ENCODE measurements around the gene GNG11.
"Not testable (repeated sequence)": the region's sequence is repeated elsewhere in the genome, so short reads cannot be mapped to it uniquely, and the experiment has no call there.

The GNG11 gene

DNA sequence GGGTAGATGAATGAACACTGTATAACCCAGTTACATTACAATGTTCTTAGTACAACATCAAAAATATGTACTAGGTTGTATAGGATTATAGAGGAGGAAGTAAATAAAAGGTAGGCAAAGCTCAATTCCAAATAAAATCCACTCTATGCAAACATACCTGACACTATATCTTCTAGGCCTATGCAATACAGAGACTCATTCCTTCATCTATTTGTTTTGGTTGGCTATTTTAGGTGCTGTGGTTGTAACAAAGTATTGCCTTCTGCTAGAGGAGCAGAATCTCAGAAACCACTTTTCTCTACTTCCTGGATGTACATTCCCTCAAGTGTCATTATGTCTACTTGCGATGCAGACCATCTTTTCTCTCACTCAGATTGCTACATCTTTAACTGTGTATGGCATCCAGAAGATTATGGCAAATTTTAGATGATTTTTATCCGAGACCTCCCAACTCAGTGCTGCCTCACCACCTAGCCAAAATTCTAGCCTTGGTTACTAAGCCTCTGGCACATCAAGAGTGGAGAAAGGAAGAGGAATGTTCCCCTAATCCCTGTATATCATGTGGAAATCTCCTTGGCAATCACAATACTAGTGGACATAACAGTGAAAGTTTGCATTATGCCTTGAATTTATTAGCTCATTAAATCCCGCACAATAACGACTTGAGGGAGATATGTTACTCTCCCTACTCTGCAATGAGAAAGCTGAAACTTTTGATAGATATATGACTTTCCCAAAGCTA is 25.5 kb upstream of the GNG11 start:
- FAIRE-seq, result no peak
- no peak for TF ChIP-seq POLR2A (IDR thresholded peaks at IDR 0.05; ENCODE audit: low read depth, low read length)
- DNase-seq (ENCODE audit: insufficient read length, low spot score), result no peak

GRCh38 chr7:93897680-93898079 is 23.9 kb upstream of the GNG11 start:
- no peak for FAIRE-seq
- no peak for DNase-seq (ENCODE audit: insufficient read length, low spot score)
- no peak for TF ChIP-seq POLR2A (IDR thresholded peaks at IDR 0.05; ENCODE audit: low read depth, low read length)

- DNase-seq (ENCODE audit: insufficient read length, low spot score) (no peak), FAIRE-seq (peak; percentile 74)
- TF ChIP-seq POLR2A (IDR thresholded peaks at IDR 0.05; ENCODE audit: low read depth, low read length), result no peak
These were observed 18.6 kb upstream of the GNG11 start for GRCh38 chr7:93902777-93903423.

- DNase-seq (ENCODE audit: insufficient read length, low spot score) (no peak), FAIRE-seq (no peak)
- TF ChIP-seq POLR2A (IDR thresholded peaks at IDR 0.05; ENCODE audit: low read depth, low read length), result no peak
These were observed 15.3 kb upstream of the GNG11 start, which contains the start of gene GNGT1 for GRCh38 chr7:93906267-93906666. Gene GNGT1 (plus strand): TSS chr7:93906567. CDS start chr7:93906747, 180 bp downstream.

GRCh38 chr7:93910076-93910994 is 11.2 kb upstream of the GNG11 start:
- FAIRE-seq (peak; percentile 86), DNase-seq (ENCODE audit: insufficient read length, low spot score) (no peak)
- TF ChIP-seq POLR2A (IDR thresholded peaks at IDR 0.05; ENCODE audit: low read depth, low read length), result no peak

DNA sequence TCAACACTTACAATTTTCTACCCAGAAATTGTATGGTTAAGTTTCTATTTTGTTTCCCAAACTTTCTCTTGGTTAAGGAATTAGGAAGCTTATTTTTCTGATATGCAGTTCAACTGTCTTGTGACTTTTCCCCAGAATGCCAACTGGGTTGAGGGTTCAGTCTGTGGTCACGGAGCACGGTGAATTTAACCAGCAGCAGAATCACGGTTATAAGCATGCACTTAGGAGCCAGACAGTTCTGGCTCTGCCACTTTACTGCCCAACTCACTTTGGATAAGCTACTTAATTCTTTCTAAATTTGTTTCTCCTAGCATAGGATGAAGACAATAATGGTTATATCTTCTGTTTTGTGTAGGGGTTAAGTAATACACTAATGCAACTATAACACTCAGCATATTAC is 10.3 kb upstream of the GNG11 start:
- FAIRE-seq, result peak; percentile 94
- DNase-seq (ENCODE audit: insufficient read length, low spot score), result not testable (repeated sequence)

DNA sequence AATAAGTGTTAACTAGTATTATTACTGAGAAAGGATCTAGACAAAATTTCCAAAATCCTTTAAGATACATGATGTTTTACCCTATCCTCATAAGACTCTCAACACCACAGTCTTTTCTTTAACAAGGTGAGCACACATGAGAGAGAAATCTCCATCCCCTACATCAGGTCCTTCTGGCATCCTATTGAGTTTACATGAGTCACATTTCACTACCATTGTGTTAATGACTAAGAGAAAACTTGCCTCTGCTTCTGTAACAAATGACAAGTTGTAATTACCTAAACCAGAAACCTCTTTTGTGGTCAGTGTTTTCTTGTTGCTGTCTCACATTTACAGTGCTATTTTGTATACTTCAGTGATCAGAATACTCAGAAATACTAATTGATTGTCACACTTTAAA is 9.9 kb upstream of the GNG11 start:
- FAIRE-seq; DNase-seq (ENCODE audit: insufficient read length, low spot score): not testable (repeated sequence)

- no peak for TF ChIP-seq POLR2A (IDR thresholded peaks at IDR 0.05; ENCODE audit: low read depth, low read length)
- FAIRE-seq, result peak; percentile 23
- no peak for DNase-seq (ENCODE audit: insufficient read length, low spot score)
These were observed 8.3 kb upstream of the GNG11 start for GRCh38 chr7:93913197-93913596.

DNA sequence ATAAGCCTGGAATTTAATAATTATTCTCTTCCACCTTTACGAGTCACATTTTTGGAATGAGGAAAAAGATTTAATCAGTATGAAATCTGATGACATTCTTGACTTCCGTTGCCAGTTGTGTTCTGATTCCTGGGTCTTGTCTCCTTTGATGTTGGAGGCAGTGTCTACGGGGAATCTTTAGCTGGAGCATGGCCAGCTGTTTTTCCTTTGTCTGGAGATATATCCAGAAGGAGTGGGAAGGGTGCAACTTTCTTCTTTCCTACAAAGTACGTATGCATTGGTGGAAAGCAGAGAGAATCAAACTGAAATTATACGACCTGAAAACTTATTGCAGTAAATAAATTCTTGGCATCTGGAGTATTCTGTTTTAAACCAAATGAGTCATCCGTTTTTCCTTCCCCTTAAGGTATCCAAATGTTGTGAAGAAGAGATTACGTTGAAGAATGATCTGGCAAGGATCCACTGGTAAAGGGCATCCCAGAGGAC is 6.9 kb upstream of the GNG11 start:
- DNase-seq (ENCODE audit: insufficient read length, low spot score), result no peak
- no peak for TF ChIP-seq POLR2A (IDR thresholded peaks at IDR 0.05; ENCODE audit: low read depth, low read length)
- FAIRE-seq, result peak; percentile 50

DNA sequence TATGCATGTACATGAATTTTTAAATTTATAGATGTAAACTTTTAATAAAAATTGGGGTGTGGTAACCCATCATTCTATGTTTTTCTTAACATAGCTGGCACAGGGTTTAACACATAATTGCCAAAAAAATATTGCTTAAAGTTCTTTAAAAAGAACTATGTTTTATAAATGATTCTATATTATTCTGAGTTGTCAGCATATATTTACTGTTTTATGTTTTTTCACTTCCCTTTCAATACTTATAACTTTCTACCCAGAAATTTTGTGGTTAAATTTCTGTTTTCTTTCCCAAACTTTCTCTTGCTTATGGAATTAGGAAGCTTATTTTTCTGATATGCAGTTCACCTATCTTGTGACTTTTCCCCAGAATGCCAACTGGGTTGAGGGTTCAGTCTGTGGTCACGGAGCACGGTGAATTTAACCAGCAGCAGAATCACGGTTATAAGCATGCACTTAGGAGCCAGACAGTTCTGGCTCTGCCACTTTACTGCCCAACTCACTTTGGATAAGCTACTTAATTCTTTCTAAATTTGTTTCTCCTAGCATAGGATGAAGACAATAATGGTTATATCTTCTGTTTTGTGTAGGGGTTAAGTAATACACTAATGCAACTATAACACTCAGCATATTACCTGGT is 6.2 kb upstream of the GNG11 start:
- DNase-seq (ENCODE audit: insufficient read length, low spot score); FAIRE-seq: not testable (repeated sequence)

GRCh38 chr7:93915888-93916287 is 5.6 kb upstream of the GNG11 start:
- DNase-seq (ENCODE audit: insufficient read length, low spot score), result not testable (repeated sequence)
- peak; percentile 75 for FAIRE-seq

DNA sequence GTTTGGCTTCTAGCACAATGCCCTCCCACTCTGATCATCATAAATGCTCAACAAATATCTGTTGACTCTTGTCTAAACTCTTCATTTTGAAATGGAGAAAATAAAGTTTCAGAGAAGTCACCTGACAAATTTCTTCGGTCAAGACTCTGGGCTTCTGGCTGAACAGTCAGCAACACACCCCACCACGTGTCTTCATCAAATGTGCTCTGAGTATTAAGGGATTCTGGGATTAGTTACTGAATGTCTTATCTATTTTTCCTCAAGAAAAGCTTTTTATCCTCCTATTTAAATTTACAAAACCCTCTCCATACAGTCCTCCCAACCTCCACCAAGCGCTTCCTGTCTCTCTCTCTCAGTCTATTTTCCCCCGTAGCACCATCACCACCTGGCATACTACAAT is 5.2 kb upstream of the GNG11 start:
- FAIRE-seq; DNase-seq (ENCODE audit: insufficient read length, low spot score): not testable (repeated sequence)

- FAIRE-seq, result peak; percentile 58
- no peak for TF ChIP-seq POLR2A (IDR thresholded peaks at IDR 0.05; ENCODE audit: low read depth, low read length)
- no peak for DNase-seq (ENCODE audit: insufficient read length, low spot score)
These were observed 896 bp upstream of the GNG11 start for GRCh38 chr7:93920496-93921182.

Measured in H54 (cell line).